Upper lobe of right lung (tissue), 1 donor: Measurements from ENCODE around the gene JADE2. TPM values are rescaled to one million over a fixed set of nuclear protein-coding genes. Genes with fewer than 3 reads are reported as not detected.

ENCODE experiments used
- ATAC-seq: fragments of 200-7000 bp; cut with Tn5 transposase; one replicate; pipeline ENCODE4 v1.9.1; 2020; ENCODE audit warnings: mild to moderate bottlenecking, moderate library complexity
- DNase-seq: peaks from one replicate; pipeline ENCODE4 v3.0.0-alpha.2; 2020
- H3K27ac ChIP-seq: fragments of 200-600 bp; one replicate; pipeline ENCODE4 v1.8.0; 2022
- H3K27me3 ChIP-seq: fragments of 200-600 bp; one replicate; pipeline ENCODE4 v1.8.0; 2022; ENCODE audit warnings: mild to moderate bottlenecking
- H3K36me3 ChIP-seq: fragments of 200-600 bp; one replicate; pipeline ENCODE4 v1.8.0; 2022
- H3K4me1 ChIP-seq: fragments of 200-600 bp; one replicate; pipeline ENCODE4 v1.8.0; 2022
- H3K4me3 ChIP-seq: fragments of 200-600 bp; one replicate; pipeline ENCODE4 v1.8.0; 2022; ENCODE audit warnings: mild to moderate bottlenecking
- H3K9me3 ChIP-seq: fragments of 200-600 bp; one replicate; pipeline ENCODE4 v1.8.0; 2022
- intact Hi-C: fragments of 100-400 bp; cut with DNase I; formaldehyde crosslinking; loops from one replicate; pipeline ENCODE4 v1.11.0; 2022
- total RNA-seq: library from RNA; stranded (reverse); fragmentation: NEBNext Ultra II Directional; extraction: Animal tissue kit (Norgen Biotek cat#: 25700); gene quantifications from one replicate; pipeline ENCODE4 v1.2.1, GENCODE V29; 2021
- TF ChIP-seq, protein P1 (sequence below): fragments of 200-600 bp; IDR thresholded peaks from one replicate; pipeline ENCODE4 v1.8.0; 2022; ENCODE audit warnings: antibody characterized with exemption
- donor health status: DM: no; HTN: yes; CAD: no; lungs with severe emphysema.

The JADE2 gene
- total RNA-seq, 1 donor from 2014 or later = 86.7 TPM

DNA sequence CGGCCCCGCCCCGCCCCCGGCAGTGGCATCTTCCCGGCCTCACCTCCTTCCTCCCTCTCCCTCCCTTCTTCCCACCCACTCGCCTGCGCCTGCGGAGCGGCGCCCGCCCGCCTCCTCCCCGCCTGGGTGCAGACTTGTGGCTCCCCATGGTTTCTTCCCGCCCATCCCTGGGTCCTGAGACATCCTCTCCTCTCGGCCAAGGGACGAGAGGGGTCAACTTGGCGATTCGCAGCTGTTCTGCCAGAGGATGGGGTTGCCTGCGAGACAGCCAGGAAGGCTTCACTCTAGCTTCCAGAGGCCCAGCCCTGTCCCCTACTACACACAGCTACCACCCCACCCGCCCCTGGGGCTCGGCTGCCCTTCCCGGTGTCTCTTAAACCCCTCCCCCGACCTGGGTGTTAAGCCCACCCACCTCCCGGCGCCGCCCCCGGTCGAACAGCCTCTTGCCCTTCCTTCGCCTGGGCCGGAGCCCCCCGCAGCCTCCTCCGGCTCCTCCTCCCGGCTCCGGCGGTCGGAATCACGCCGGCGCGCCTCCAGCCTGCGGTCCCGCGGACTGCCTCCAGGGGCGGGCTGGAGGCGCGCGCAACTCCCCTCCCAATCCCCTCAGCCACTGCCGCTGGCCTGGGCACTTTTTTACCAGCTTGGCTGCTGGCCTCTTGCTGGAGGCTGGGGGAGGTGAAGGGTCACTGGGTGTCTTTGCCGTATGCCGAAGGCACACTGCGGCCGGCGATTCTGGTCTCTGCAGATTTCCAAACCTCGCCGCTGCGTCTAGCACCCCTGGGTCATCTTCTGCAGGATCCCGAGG lies 1.9 kb downstream of the JADE2 start:
- peaks cover 54% of the 10 kb centered on the region for H3K4me1 ChIP-seq
- intact Hi-C loops = no loop called here
- DNase-seq = peak; percentile 91

DNA sequence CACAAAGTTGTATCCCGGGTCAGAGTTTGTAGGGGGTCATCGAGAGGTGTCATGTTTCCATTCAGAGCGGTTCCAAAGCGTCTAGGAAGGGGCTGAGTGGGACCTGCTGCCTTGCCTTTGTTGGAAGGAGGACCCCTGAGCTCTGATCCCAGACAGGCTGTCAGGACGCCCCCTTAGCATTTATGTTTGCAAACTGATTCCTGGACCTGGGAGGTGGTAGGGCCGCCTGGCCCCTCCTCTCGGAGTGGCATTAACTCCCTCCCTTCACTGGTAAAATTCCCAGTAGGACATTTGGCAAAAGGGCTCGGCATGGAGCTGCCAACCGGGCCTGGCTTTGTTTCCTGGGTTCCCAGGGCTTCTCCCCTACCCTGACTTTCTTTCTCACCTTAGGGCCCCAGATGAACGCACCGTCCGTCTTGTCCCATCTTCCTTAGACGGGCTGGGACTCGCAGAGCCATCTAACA lies 2.5 kb downstream of the JADE2 start:
- H3K27ac ChIP-seq = peak overlapping the region; percentile 99
- no peak for ATAC-seq
- H3K4me3 ChIP-seq = peak overlapping the region; percentile 81
- TF ChIP-seq, protein P1, sequence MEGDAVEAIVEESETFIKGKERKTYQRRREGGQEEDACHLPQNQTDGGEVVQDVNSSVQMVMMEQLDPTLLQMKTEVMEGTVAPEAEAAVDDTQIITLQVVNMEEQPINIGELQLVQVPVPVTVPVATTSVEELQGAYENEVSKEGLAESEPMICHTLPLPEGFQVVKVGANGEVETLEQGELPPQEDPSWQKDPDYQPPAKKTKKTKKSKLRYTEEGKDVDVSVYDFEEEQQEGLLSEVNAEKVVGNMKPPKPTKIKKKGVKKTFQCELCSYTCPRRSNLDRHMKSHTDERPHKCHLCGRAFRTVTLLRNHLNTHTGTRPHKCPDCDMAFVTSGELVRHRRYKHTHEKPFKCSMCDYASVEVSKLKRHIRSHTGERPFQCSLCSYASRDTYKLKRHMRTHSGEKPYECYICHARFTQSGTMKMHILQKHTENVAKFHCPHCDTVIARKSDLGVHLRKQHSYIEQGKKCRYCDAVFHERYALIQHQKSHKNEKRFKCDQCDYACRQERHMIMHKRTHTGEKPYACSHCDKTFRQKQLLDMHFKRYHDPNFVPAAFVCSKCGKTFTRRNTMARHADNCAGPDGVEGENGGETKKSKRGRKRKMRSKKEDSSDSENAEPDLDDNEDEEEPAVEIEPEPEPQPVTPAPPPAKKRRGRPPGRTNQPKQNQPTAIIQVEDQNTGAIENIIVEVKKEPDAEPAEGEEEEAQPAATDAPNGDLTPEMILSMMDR = no peak
- H3K9me3 ChIP-seq = no peaks in the 10 kb centered on the region
- no peaks in the 10 kb centered on the region for H3K27me3 ChIP-seq
- intact Hi-C loops = no loop called here
- H3K36me3 ChIP-seq = no peaks in the 10 kb centered on the region
- peaks cover 60% of the 10 kb centered on the region for H3K4me1 ChIP-seq
- no peak for DNase-seq

More for the DNA sequence above, 1.9 kb downstream of the JADE2 start:
- H3K27ac ChIP-seq = peak overlapping the region; percentile 99
- H3K4me3 ChIP-seq = peak overlapping the region; percentile 81
- H3K9me3 ChIP-seq = no peaks in the 10 kb centered on the region
- TF ChIP-seq, protein P1 = peak; percentile 70
- H3K27me3 ChIP-seq = no peaks in the 10 kb centered on the region
- peak; percentile 75 for ATAC-seq
- H3K36me3 ChIP-seq = no peaks in the 10 kb centered on the region

GRCh38 chr5:134528556-134528955 lies 3.1 kb downstream of the JADE2 start:
- Histone ChIP-seq H3K4me1 (peaks cover 61% of the 10 kb centered on the region), H3K27me3 (no peaks in the 10 kb centered on the region), H3K4me3 (peak overlapping the region; percentile 81), H3K9me3 (no peaks in the 10 kb centered on the region), H3K27ac (peak overlapping the region; percentile 99), H3K36me3 (no peaks in the 10 kb centered on the region)
- TF ChIP-seq, protein P1 = no peak
- DNase-seq = no peak
- ATAC-seq = no peak
- intact Hi-C loops = no loop called here

DNA sequence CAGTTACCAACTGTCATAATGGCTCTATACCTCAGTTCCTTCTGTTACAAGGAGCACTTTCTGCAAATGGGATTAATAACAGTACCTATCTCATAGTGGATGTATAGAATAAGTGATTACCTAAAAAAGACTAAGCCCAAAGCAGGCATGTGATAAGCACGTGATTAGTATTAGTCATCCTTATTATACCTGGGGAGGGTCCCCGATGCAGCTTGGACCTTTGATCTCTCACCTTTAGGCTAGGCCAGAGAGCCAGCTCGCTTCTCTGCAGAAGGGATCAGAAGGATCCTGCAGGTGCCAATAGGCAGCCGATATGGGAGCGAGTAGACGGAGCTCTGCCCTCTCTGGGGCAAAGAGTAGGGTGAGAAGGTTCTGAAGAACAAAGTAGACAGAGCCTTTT lies 4.0 kb downstream of the JADE2 start:
- no peak overlapping the region for H3K27ac ChIP-seq
- DNase-seq (no peak), ATAC-seq (no peak)
- peaks cover 65% of the 10 kb centered on the region for H3K4me1 ChIP-seq
- no peak overlapping the region for H3K4me3 ChIP-seq
- intact Hi-C loops = no loop called here
- H3K36me3 ChIP-seq = no peaks in the 10 kb centered on the region
- H3K9me3 ChIP-seq = no peaks in the 10 kb centered on the region
- H3K27me3 ChIP-seq = no peaks in the 10 kb centered on the region
- TF ChIP-seq, protein P1 = no peak

DNA sequence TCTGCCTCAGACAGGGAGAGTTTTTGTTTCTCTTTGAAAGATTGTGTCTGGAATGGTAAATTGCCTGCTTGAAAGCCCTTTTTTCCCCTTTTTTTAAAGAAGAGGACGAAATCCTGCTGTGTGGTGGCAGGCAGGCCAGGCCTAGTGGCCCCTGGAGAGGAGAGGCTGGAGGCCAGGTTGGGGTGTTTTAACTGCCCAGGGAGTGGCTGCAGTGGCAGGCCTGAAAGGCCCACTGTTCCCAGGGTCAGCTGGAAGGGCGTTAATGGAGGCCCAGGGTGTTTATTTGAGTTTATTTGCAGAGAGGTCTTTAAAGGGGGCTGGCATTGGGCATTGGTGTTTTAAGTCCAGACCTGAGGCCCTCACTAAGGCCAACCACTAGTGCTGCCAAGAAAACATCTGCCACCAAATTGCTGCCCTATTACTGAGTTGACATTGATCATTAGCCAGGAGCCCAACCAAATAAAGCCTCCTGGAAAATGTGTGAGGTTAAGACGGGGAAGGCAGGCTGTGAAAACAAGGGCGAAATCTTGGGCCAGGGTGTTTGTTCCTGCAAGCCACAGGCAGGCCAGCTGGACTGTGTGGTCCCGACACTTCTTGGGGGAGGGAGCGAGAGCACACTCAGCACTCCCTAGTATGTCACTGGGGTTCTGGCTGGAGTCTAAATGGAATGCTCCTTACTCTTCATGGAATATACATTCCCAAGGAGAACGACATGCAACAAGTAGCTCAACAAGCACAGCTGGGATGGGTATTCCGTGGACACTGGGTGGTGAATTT lies 5.0 kb downstream of the JADE2 start:
- TF ChIP-seq, protein P1 = no peak
- H3K9me3 ChIP-seq = no peaks in the 10 kb centered on the region
- ATAC-seq (no peak), DNase-seq (no peak)
- H3K27me3 ChIP-seq = no peaks in the 10 kb centered on the region
- peak overlapping the region; percentile 58 for H3K27ac ChIP-seq
- peaks cover 66% of the 10 kb centered on the region for H3K4me1 ChIP-seq
- intact Hi-C loops = loop anchor here (10.0 kb wide), 1 partner anchor 126 kb away; no protein-coding TSS in a partner anchor
- H3K4me3 ChIP-seq = no peak overlapping the region
- peaks cover under 1% of the 10 kb centered on the region for H3K36me3 ChIP-seq
